GM21367 (cell line): ENCODE measurements around the gene PTPRJ.
"Not testable (repeated sequence)": the region's sequence is repeated elsewhere in the genome, so short reads cannot be mapped to it uniquely, and the experiment has no call there.

Experiments used
- ATAC-seq: cut with Tn5 transposase; IDR thresholded peaks from one replicate; pipeline ENCODE4 v1.9.1; 2021; ENCODE audit not compliant: unreplicated experiment

Gene PTPRJ

DNA sequence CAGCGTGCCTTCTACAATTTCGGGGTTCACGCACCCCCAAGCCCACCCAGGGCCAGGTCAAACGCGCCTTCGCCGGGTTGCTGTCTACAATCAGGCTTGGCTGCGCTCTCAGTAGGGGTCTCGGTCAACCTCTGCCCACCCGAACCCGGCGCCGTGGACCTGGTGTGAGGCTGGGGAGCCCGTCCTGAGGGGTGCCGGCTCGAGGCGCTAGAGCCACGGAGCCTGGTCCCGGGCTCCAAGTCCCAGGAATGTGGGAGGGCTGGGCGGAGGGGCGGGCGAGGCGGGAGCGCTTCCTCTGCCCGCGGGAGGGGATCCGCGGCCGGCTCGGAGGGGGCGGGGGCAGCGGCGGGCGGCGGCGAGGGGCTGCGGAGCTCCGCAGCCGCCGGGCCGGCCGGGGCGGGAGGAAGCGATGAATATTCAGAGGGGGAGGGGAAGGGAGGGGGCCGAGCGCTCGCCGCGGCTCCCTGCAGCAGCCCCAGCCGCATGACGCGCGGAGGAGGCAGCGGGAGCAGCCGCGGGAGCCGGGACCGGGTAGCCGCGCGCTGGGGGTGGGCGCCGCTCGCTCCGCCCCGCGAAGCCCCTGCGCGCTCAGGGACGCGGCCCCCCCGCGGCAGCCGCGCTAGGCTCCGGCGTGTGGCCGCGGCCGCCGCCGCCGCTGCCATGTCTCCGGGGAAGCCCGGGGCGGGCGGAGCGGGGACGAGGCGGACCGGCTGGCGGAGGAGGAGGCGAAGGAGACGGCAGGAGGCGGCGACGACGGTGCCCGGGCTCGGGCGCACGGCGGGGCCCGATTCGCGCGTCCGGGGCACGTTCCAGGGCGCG, at the start of gene PTPRJ:
Gene PTPRJ, plus strand, starts transcription at position 472 of the 819 bp plus-strand sequence. CDS start 354 bp downstream, outside the sequence.
- ATAC-seq = no peak

DNA sequence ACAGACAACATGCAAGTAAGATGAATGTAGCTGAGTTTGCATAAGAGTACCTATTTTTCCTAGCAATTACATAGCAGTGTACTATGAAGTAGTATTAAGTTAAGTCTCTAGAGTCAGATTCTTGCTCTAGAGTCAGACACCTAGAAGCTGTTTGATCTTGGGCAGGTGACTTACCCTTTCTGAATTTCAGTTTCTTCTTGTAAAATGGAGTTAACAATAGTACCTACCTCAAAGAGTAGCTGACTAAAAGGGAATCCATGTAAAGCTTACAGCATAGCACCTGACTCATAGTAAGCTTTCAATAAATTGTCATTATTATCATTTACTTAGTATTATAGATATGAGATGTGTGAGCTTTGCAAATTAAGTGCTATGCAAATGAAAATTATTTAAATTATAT, 47.8 kb upstream of the PTPRJ start:
- ATAC-seq = no peak

- ATAC-seq = not testable (repeated sequence)
Measured at GRCh38 chr11:47933797-47934196, 46.6 kb upstream of the PTPRJ start.

DNA sequence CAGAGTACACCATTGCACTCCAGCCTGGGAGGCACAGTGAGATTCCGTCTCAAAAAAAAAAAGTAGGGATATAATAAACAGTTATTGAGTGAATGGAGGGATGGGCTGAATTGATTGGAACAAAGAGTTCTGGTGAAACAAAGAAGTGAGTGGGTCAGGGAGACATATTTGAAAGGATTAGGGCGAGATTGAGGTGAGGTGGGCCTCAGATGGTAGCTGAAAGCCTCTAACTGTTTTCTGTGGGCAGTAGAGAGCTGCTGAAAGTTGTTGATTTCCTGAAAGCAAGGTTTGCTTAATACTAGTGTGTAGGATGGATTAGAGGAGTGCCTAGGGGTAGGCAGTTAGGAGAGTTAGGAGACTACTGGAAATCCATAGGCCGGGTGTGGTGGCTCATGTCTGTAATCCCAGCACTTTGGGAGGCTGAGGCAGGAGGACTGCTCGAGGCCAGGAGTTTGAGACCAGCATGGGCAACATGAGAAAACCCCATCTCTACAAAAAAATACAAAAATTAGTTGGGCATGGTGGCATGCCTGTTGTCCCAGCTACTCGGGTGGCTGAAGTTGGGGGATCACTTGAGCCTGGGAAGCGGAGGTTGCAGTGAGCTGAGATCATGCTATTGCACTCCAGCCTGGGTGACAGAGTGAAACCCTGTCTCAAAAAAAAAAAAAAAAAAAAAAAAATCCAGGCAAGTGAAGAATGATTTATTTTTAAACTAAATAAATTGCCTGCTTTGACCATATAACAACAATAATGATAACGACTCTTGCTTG, 41.4 kb upstream of the PTPRJ start:
- ATAC-seq = no peak

DNA sequence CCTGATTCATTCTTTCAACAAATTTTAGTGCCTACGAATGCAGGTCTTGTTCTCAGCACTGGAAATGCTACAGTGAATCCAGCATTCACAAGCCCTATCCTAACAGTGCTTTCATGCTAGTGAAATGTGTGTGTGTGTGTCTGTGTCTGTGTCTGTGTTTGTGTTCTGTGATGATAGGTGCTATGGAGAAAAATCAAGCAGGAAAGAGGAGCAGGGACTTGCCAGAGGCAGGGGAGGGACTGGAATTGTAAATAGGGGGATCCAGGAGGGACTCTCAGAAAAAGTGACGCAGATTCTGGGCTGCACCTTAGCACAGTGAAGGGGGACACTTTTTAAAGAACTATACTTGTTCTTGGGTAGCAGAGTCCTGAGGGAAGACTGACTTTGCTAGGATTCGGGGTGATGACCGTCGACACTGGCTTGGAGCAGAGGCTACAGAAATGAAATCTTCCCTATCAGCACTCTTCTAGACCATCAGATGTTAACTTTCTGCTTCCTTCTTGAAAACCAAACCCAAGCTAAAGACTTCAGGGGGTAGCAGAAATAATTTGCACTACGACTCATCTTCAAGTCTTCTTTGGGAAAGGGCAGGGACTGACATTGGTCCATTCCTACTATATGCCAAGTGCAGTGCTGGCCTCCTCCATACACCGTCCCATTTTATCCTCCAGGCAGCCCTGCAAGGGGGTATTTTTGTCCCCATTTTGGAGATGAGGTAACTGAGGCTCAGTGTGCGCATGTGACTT, 39.3 kb upstream of the PTPRJ start:
- no peak for ATAC-seq

DNA sequence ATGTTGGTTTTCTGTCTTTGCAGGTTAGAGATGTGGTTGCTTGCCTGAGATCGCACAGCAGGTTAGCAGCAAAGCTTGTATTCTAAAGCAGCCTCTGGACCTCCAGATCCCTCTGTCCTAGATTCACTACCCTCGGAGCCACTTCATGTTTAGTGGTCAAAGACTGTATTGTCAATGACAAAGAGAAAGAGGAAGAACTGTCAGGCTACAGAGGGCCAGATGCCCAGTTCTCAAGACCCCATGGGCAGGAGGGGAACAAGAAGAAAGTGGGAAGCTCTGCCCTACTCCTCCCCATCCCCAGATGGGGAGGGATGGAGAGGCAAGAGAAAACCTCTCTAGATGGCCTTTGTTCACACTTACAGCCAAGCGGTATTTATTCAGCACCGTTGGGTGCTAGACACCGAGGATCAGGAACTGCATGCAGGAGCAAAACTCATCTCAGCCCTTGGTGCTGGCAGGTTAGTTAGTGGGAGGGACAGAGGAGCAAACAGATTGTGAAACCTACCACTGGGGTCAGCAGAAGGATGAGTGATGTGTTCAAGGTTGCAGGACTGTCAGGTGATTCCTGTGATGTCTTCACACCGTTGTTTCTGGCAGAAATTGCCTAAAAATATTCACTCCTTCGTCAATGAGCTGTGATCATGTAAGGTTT, 38.3 kb upstream of the PTPRJ start:
- ATAC-seq = no peak

DNA sequence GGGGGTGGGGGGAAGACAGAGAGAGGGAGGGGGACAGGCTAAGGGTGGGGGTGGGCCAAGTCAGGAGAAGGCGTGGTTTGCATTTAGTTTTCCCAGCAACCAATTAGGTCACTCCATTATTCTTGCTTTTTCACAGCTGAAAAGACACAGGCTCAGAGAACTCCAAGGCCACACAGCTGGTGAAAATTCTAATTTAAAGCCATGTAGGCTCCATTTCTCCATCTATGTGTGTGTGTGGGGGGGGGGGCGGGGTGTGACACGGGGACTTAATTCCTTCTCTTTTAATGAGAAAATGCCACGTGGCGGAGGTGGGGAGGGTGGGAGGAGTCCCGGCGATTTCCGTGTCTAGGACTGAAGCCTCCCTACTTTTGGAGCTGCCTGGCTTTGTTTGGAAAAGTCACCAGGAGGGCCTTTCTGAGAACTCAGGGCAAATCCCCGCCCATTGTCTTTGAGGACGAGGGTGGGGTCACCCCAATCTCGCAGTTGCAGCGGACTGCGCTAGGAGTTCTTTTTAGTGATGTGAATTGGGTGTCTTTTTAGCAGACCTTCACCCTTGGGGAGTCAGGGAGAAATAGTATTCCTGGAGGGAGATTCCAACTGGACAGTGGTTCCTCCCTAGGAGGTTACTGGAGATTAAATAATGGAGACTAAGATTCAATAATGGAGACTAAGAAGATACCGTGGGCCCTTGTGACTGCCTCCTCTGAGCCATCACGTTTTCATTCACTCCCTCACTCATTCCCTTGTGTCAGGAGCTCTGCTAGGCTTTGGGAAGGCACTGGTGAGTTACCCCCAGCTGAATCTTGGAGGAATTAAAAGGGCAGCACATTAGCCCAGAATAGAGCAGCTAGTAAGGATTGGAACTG, 36.4 kb upstream of the PTPRJ start:
- no peak for ATAC-seq

DNA sequence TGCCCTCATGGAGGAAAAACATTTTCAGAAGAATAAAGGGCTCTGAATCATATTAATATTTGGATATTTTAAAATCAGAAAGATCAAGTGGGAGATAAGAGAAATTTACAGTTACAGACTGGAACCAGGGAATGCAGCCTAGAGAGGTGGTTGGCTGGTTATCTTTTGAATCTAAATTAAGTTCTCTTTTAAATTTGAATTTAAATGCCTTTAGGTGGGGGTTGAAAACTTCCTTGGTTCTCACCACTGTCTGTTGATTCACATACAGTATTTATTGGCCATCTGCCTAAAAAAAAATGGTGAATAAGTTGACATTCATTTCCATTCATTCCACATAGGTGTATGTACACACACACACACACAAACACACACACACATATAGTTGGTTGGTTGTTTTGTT, 35.7 kb upstream of the PTPRJ start:
- ATAC-seq = no peak

- no peak for ATAC-seq
Measured at GRCh38 chr11:47946682-47947559, 33.4 kb upstream of the PTPRJ start.

DNA sequence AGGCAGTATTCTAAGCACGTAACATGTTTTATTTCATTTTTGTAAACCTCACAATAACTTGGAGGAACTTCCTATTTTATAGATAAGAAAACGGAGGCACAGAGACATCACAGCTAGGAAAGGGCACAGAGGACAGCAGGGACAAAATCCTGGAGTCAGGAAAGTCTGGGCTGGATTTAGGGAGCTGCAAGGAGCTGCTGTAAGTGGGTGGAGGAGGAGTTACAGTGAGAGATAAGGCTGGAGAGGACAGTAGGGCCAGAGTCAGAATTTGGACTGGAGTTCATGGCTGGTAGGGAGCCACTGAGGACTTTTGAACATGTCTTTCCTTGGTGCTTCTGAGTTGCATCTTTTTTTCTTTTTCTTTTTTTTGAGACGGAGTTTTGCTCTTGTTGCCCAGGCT, 32.2 kb upstream of the PTPRJ start:
- no peak for ATAC-seq

- ATAC-seq = not testable (repeated sequence)
Measured at GRCh38 chr11:47949001-47949675, 31.2 kb upstream of the PTPRJ start.

DNA sequence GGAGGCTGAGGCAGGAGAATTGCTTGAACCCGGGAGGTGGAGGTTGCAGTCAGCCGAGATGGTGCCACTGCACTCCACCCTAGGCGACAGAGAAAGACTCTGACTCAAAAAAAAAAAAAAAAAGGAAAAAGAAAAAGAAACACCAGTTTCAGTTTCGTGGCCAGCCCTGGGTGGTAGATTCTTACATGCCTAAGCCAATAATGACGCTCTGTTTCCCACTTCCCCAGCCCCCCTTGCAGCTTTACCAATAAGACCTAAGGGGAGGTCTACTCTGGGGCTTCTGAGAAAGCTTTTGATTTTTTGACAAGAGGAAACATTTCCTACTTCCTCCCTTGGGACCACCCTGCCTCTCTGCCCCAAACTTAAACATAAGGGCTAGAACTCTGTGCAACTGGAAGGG, 30.0 kb upstream of the PTPRJ start:
- peak; percentile 66 for ATAC-seq

DNA sequence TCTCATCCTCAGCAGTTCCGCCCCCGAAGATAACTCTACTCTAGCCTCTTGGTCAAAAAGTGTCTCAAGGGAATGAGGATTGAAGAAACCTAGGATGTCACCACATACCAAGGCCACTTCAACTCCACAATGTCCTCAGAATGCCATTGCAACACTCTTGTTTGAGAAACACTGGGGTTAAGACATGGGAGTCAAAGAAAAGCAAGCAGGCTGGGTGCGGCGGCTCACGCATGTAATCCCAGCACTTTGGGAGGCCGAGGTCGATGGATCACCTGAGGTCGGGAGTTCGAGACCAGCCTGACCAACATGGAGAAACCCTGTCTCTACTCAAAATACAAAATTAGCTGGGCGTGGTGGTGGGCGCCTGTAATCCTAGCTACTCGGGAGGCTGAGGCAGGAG, 28.9 kb upstream of the PTPRJ start:
- not testable (repeated sequence) for ATAC-seq

DNA sequence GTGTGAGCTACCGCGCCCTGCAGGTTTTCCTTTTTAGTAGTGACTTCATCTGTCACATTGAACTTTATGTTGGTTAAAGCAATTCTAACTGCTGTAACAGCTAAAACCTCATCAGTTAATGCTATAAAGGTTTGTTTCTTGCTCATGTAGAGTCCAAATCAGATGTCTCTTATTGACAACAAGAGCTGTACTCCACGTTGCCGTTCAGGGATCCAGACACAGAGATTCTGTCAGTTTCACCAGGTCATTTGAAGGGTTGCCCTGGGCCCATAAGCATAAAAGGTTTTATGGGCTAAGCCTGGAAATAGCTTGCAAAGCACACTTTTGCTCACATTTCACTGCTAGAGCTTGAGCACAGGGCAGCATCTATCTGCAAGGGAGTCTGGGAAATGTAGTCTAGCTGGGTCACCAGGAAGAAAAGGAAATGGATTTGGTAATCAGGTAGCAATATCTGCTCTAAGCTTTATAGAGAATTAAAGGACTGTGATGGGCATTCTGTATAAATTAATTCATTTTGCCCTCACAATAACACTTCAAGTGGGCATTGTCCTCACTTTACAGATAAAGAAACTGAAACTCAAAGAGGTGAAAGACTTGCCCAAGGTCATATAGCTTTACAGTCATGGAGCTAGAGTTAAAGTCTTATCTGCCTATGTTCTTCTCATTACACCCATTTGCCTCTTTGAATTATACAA, 25.2 kb upstream of the PTPRJ start:
- no peak for ATAC-seq

DNA sequence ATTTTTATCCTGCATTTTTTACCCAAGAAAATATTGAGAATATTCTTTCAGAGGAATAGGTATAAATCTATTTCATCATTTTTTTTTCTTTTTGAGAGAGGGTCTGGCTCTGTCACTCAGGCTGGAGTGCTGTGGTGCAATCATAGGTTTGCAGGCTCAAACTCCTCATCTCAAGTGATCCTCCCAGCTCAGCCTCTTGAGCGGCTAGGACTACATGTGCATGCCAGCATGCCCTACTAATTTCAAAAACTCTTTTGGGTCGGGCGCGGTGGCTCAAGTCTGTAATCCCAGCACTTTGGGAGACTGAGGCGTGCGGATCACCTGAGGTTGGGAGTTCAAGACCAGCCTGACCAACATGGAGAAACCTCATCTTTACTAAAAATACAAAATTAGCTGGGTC, 20.3 kb upstream of the PTPRJ start:
- ATAC-seq = no peak

GRCh38 chr11:47961383-47961782, 19.0 kb upstream of the PTPRJ start:
- ATAC-seq = no peak

- ATAC-seq = no peak
Measured at GRCh38 chr11:47964546-47964945, 15.8 kb upstream of the PTPRJ start.
